SK-N-MC (cell line): ENCODE data around the gene DSCAM.

Experiments
- EZH2 ChIP-seq: fragments of 200-600 bp; sonication (generic); IDR thresholded peaks from one replicate; pipeline ENCODE4 v1.6.1; 2017; ENCODE audit warnings: antibody characterized with exemption
- FOXP2 ChIP-seq: optimal IDR thresholded peaks from 2 replicates; pipeline ENCODE3; 2011; ENCODE audit warnings: mild to moderate bottlenecking, moderate library complexity; ENCODE audit not compliant: insufficient read depth; ENCODE audit errors: extremely low read length, control extremely low read depth
- POLR2AphosphoS5 ChIP-seq: IDR thresholded peaks from 2 replicates; pipeline ENCODE4 v1.6.1; 2012; ENCODE audit warnings: mild to moderate bottlenecking, low read depth, low read length, borderline replicate concordance

GRCh38 chr21:40827509-40827908, 19.4 kb downstream of the DSCAM start:
- TF ChIP-seq POLR2AphosphoS5 (no peak), EZH2 (no peak), FOXP2 (no peak)
